Stimulated activated CD4-positive, alpha-beta T cell treated with anti-CD3 and anti-CD28 coated beads, Interleukin-12 subunit alpha, Interleukin-12 subunit beta, amount 100 ng/mL, for 48 hours (primary cell): ENCODE results near the gene TARBP1.
"Not testable (repeated sequence)": the region's sequence is repeated elsewhere in the genome, so short reads cannot be mapped to it uniquely, and the experiment has no call there.

ENCODE experiments used
- DNase-seq, 3 donors: peaks; one replicate each; pipeline ENCODE4 v3.0.0-alpha.2; 2020; ENCODE audit warnings: low read depth in 2 of 3, low spot score in 1 of 3

The TARBP1 gene

GRCh38 chr1:234397732-234398131 lies 81.2 kb downstream of the TARBP1 start:
- no peak for DNase-seq

GRCh38 chr1:234396871-234397270 lies 82.1 kb downstream of the TARBP1 start:
- DNase-seq: no peak

GRCh38 chr1:234396092-234396491 lies 82.9 kb downstream of the TARBP1 start:
- DNase-seq: no peak

- no peak for DNase-seq
These were observed 83.7 kb downstream of the TARBP1 start for GRCh38 chr1:234395297-234395696.

- DNase-seq: no peak
These were observed 85.8 kb downstream of the TARBP1 start for GRCh38 chr1:234393190-234393589.

GRCh38 chr1:234388094-234388493 lies 90.9 kb downstream of the TARBP1 start:
- no peak for DNase-seq

- no peak for DNase-seq
These were observed 92.9 kb downstream of the TARBP1 start for GRCh38 chr1:234386122-234386521.

- no peak for DNase-seq
These were observed 97.1 kb downstream of the TARBP1 start for GRCh38 chr1:234381699-234382555.

GRCh38 chr1:234379591-234380109 lies 99.3 kb downstream of the TARBP1 start:
- not testable (repeated sequence) for DNase-seq

- no peak for DNase-seq
These were observed 103.3 kb downstream of the TARBP1 start for GRCh38 chr1:234375672-234376071.

- no peak for DNase-seq
These were observed 105.1 kb downstream of the TARBP1 start for GRCh38 chr1:234373959-234374254.

GRCh38 chr1:234373064-234373958 lies 105.7 kb downstream of the TARBP1 start, which contains the start of gene COA6:
TSS of gene COA6 (plus strand) at chr1:234373456. CDS start at chr1:234373467, 11 bp downstream.
- peak; percentile 86 to 87 (median 87) for DNase-seq

- DNase-seq: no peak
These were observed 106.8 kb downstream of the TARBP1 start for GRCh38 chr1:234372011-234372757.

- DNase-seq: no peak
These were observed 107.6 kb downstream of the TARBP1 start for GRCh38 chr1:234371414-234371813.

- no peak for DNase-seq
These were observed 109.2 kb downstream of the TARBP1 start for GRCh38 chr1:234369784-234370183.

GRCh38 chr1:234369033-234369430 lies 109.9 kb downstream of the TARBP1 start:
- no peak for DNase-seq

- DNase-seq: peak in 1 of 3 donors; percentile 19
These were observed 110.5 kb downstream of the TARBP1 start for GRCh38 chr1:234368320-234369032.

- DNase-seq: no peak
These were observed 116.4 kb downstream of the TARBP1 start for GRCh38 chr1:234362558-234362957.

GRCh38 chr1:234361102-234361603 lies 117.8 kb downstream of the TARBP1 start:
- DNase-seq: no peak

GRCh38 chr1:234357831-234358230 lies 121.1 kb downstream of the TARBP1 start:
- no peak for DNase-seq
